Type B pancreatic cell (in vitro differentiated cells): ENCODE measurements around the gene HMX2. TPM values are rescaled to one million over a fixed set of nuclear protein-coding genes. Genes with fewer than 3 reads are reported as not detected.

Experiments used
- DNase-seq: peaks from one replicate; pipeline ENCODE4 v3.0.0; 2021; ENCODE audit warnings: mixed read lengths; ENCODE audit not compliant: unreplicated experiment; ENCODE audit errors: extremely low spot score
- H3K27ac Mint-ChIP-seq: 2 replicates; pipeline ENCODE4 v1.8.0; 2021; ENCODE audit warnings: mild to moderate bottlenecking, mixed read lengths
- H3K27me3 Mint-ChIP-seq: 2 replicates; pipeline ENCODE4 v1.8.0; 2021; ENCODE audit warnings: mixed read lengths
- H3K36me3 Mint-ChIP-seq: 2 replicates; pipeline ENCODE4 v1.8.0; 2021; ENCODE audit warnings: mixed read lengths
- H3K4me1 Mint-ChIP-seq: one replicate; pipeline ENCODE4 v1.8.0; 2021; ENCODE audit warnings: mixed read lengths; ENCODE audit not compliant: unreplicated experiment
- H3K4me3 Mint-ChIP-seq: 2 replicates; pipeline ENCODE4 v1.8.0; 2021; ENCODE audit warnings: mild to moderate bottlenecking, mixed read lengths
- H3K9me3 Mint-ChIP-seq: 2 replicates; pipeline ENCODE4 v1.8.0; 2021; ENCODE audit warnings: mixed read lengths
- total RNA-seq: library from RNA; stranded (reverse); gene quantifications from 2 replicates; pipeline ENCODE4 v1.2.1, GENCODE V29; 2021; ENCODE audit warnings: low replicate concordance
- TF ChIP-seq, protein P1 (sequence below): fragments of 200-600 bp; sonication (generic); conservative IDR thresholded peaks from 2 replicates; pipeline ENCODE4 v1.5.0; 2021; ENCODE audit warnings: antibody characterized with exemption, mild to moderate bottlenecking

The HMX2 gene
- total RNA-seq, 1 donor from 2014 or later: 0.19 TPM

DNA sequence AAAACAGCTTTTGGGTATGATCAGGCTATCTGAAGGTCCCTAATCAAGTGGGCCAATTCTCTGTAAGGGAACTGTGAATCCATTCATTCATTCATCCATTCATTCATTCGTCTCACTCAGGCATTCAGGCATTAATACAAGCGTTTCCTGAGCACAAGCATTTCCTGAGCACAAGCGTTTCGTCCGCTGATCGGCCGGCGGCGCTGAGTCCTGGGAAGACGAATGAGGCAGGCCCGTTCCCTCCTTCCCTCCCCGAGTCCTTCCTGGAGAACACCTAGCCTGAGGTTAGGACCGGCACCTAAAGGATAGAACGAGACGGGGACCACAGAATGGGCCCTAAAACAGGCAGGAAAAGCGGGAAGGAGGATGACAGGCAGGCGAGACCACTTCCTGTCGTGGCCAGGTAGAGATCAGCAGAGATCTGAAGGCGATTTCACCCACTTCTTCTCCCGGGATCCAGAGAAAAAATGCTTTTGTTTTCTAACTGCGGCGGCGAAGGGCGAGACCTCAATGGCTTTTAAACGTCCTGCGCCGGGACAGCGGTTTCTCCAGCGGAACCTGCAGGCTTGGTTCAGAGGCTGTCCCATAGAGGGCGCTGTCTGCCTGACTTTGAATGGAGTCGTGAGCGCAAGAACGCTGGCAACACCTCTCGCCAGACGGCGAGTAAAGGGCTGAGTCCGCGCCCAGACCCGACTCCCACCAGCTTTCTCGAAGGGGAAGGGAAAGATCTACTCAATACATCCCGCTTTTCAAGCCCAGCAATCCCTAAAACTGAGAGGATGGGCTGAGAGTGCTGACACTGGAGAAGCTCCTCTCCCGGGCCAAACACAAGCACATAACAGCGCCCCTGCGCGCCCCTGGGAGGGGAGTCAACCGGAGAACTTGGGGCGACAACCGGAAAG is 15.1 kb upstream of the HMX2 start:
- peaks cover 86% of the 10 kb centered on the region for H3K27me3 Mint-ChIP-seq
- TF ChIP-seq, protein P1, sequence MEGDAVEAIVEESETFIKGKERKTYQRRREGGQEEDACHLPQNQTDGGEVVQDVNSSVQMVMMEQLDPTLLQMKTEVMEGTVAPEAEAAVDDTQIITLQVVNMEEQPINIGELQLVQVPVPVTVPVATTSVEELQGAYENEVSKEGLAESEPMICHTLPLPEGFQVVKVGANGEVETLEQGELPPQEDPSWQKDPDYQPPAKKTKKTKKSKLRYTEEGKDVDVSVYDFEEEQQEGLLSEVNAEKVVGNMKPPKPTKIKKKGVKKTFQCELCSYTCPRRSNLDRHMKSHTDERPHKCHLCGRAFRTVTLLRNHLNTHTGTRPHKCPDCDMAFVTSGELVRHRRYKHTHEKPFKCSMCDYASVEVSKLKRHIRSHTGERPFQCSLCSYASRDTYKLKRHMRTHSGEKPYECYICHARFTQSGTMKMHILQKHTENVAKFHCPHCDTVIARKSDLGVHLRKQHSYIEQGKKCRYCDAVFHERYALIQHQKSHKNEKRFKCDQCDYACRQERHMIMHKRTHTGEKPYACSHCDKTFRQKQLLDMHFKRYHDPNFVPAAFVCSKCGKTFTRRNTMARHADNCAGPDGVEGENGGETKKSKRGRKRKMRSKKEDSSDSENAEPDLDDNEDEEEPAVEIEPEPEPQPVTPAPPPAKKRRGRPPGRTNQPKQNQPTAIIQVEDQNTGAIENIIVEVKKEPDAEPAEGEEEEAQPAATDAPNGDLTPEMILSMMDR: peak; percentile 97
- peak overlapping the region; percentile 80 for H3K4me3 Mint-ChIP-seq
- H3K27ac Mint-ChIP-seq: no peak overlapping the region
- no peak for DNase-seq
- H3K36me3 Mint-ChIP-seq: no peaks in the 10 kb centered on the region
- no peaks in the 10 kb centered on the region for H3K9me3 Mint-ChIP-seq
- H3K4me1 Mint-ChIP-seq: peaks cover 7% of the 10 kb centered on the region

DNA sequence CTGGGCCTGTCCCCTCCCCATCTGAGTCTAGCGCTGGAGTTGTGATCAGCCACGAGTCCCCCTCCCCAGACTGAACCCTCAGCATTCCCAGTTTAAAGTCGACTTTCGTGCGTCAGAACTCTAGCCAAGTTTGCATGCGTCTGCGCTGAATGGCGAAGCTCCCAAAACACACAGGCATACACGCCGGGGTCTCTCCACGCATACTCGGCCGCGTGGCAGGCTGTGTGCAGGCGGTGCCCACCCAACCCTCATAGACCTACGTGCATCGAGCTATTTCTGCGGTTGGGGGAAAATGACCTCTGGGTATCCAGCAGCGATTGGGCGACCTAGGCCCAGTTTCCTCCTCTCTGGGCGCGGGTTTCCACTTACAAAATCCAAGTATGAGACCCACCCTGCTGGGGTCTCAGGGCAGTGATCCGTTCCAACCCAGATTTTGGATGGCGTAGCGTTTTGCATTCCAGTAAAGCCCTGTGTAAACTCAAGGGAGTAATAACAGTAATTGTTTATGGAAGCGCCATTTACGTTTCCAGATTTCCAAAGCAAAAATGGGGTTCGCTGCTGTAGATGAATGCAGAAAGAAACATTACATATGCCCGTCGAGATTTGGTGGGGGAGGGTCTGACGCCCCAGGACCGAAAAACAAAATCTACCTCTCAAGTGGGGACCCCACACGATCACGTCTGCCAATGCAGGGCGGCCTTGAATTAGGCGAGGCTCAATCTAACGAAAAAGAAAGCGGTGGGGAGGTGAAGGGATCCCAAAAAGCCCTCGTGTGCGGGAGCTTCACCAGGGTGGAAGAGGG is 14.2 kb upstream of the HMX2 start:
- no peaks in the 10 kb centered on the region for H3K36me3 Mint-ChIP-seq
- peaks cover 7% of the 10 kb centered on the region for H3K4me1 Mint-ChIP-seq
- H3K4me3 Mint-ChIP-seq: peak overlapping the region; percentile 49
- H3K27ac Mint-ChIP-seq: no peak overlapping the region
- peaks cover 86% of the 10 kb centered on the region for H3K27me3 Mint-ChIP-seq
- no peaks in the 10 kb centered on the region for H3K9me3 Mint-ChIP-seq
- no peak for DNase-seq
- TF ChIP-seq, protein P1: no peak

DNA sequence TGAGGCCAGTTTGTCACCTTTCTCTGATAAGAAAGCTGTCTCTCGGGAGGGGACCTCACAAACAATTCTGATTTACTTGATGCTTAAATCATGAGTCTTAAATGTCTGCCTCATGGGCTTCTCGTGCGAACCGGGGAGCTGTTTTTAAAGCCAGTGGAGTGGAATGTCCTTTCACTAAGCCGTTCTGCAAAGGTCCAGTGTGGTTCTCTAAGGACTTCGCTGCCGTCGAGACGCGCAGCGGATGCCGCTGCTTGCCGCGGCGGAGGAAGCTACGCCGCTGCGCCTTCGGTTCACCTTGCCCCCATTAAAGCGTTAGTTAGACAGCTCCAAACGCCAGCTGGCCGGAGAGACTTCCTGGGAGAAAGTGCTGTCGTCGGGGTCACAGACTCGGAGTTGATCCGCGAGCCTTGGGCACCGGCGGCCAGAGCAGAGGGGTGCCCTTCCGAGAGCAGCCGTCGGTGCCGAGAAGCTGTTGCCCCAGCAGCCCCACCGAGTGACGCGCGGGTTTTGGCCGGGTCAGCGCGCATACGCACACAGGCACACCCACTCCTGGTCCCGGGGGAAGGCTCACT is 13.5 kb upstream of the HMX2 start:
- Mint-ChIP-seq H3K27me3 (peaks cover 86% of the 10 kb centered on the region), H3K4me3 (peak overlapping the region; percentile 49), H3K36me3 (no peaks in the 10 kb centered on the region), H3K9me3 (no peaks in the 10 kb centered on the region), H3K27ac (no peak overlapping the region), H3K4me1 (peaks cover 10% of the 10 kb centered on the region)
- no peak for DNase-seq
- TF ChIP-seq, protein P1: no peak

DNA sequence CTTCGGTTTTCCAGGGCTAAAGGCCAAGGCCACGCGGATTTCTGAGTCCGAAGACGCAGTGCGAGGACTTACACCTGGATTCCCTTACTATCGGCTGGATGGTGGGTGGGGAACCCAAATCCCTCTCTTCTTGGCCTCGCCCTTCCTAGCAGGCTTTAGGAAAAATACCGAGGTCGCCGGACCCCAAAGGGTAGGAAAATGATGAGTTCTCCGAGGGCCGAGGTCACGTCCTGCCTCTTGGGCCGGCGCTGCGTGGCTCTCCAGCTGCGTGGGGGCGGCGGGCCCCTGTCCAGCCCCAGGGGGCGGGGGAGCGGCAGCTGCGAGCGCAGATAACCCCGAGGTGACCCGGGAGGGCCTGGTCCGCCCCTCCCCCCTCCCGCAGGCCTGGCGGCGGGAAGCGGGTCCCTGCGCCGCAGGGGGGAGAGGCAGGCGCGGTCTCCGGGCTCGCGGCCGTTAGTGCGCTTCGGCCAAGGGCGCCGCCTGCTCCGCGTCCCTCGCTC is 13.0 kb upstream of the HMX2 start:
- peaks cover 86% of the 10 kb centered on the region for H3K27me3 Mint-ChIP-seq
- no peak overlapping the region for H3K4me3 Mint-ChIP-seq
- H3K4me1 Mint-ChIP-seq: peaks cover 15% of the 10 kb centered on the region
- DNase-seq: no peak
- H3K9me3 Mint-ChIP-seq: no peaks in the 10 kb centered on the region
- H3K36me3 Mint-ChIP-seq: no peaks in the 10 kb centered on the region
- no peak overlapping the region for H3K27ac Mint-ChIP-seq
- TF ChIP-seq, protein P1: no peak

DNA sequence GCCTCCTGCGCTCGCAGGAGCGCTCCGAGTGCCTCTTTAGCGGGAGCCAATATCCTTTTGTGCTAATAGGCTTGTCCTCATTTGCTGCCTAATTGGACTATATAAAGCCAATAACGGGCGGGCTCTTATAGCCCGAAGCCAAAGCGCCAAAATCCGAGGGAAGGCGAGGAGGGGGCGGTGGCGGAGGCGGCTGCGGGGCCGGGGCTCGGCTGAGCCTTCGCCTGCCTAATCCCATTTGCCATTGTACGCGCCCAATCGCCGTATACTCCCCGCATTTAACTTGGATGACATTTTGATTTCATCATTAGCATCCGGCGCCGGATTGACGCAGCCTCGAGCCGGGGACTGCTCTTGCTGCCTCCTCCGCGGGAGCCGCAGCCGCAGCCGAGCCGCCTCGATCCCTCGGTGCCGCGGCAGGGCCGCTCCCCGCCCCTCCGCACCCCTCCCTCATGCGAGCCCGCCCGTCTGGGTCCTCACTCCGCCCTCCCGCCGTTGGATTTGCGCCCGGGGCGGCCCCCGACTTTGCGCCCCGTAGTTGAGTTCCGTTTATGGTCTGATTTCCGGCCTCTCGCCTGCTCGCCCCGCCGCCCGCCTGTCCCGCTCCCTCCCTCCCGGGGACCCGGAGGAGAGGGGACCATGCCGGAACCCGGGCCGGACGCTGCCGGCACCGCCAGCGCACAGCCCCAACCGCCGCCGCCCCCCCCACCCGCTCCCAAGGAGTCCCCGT is 12.4 kb upstream of the HMX2 start, which contains the start of gene HMX3:
Gene HMX3, plus strand, starts transcription at position 556 of the 727 bp plus-strand sequence. Its CDS starts 81 bp downstream, at position 637.
- Mint-ChIP-seq H3K4me3 (peak within 1 kb of the TSS; percentile 84), H3K9me3 (no peaks in the 10 kb centered on the region)
- TF ChIP-seq, protein P1: no peak

More for the DNA sequence above, 12.4 kb upstream of the HMX2 start, which contains the start of gene HMX3:
- DNase-seq: no peak
- Mint-ChIP-seq H3K27ac (no peak within 1 kb of the TSS), H3K36me3 (no peaks in the 10 kb centered on the region), H3K27me3 (peaks cover 86% of the 10 kb centered on the region), H3K4me1 (peaks cover 18% of the 10 kb centered on the region)
